HG03520 (cell line): ENCODE data around the gene CREB3L1.

Experiments
- ATAC-seq: cut with Tn5 transposase; IDR thresholded peaks from one replicate; pipeline ENCODE4 v1.9.1; 2021; ENCODE audit warnings: mild to moderate bottlenecking, moderate library complexity; ENCODE audit not compliant: unreplicated experiment

Gene CREB3L1

GRCh38 chr11:46321757-46322156, 44.3 kb downstream of the CREB3L1 start:
- ATAC-seq: no peak

GRCh38 chr11:46322759-46323158, 45.3 kb downstream of the CREB3L1 start:
- no peak for ATAC-seq

- ATAC-seq: no peak
Measured at GRCh38 chr11:46326813-46327416, 49.5 kb downstream of the CREB3L1 start.

- no peak for ATAC-seq
Measured at GRCh38 chr11:46327829-46328228, 50.4 kb downstream of the CREB3L1 start.

- no peak for ATAC-seq
Measured at GRCh38 chr11:46330154-46330553, 52.7 kb downstream of the CREB3L1 start.

GRCh38 chr11:46330563-46331281, 53.3 kb downstream of the CREB3L1 start:
- no peak for ATAC-seq

GRCh38 chr11:46331282-46331984, 54.0 kb downstream of the CREB3L1 start:
- no peak for ATAC-seq

- ATAC-seq: no peak
Measured at GRCh38 chr11:46332093-46332567, 54.7 kb downstream of the CREB3L1 start.

GRCh38 chr11:46332568-46333393, 55.3 kb downstream of the CREB3L1 start:
- ATAC-seq: no peak

GRCh38 chr11:46333394-46333947, 56.0 kb downstream of the CREB3L1 start:
- ATAC-seq: no peak

- no peak for ATAC-seq
Measured at GRCh38 chr11:46334211-46334610, 56.7 kb downstream of the CREB3L1 start.

GRCh38 chr11:46335271-46335670, 57.8 kb downstream of the CREB3L1 start:
- ATAC-seq: no peak

- ATAC-seq: no peak
Measured at GRCh38 chr11:46335890-46336562, 58.6 kb downstream of the CREB3L1 start.

- ATAC-seq: no peak
Measured at GRCh38 chr11:46336563-46337180, 59.2 kb downstream of the CREB3L1 start.

- ATAC-seq: no peak
Measured at GRCh38 chr11:46337626-46338345, 60.3 kb downstream of the CREB3L1 start.

GRCh38 chr11:46338636-46338987, 61.1 kb downstream of the CREB3L1 start:
- no peak for ATAC-seq

- ATAC-seq: no peak
Measured at GRCh38 chr11:46338988-46339666, 61.7 kb downstream of the CREB3L1 start.

- ATAC-seq: no peak
Measured at GRCh38 chr11:46339816-46340215, 62.4 kb downstream of the CREB3L1 start.

- ATAC-seq: no peak
Measured at GRCh38 chr11:46341454-46341853, 64.0 kb downstream of the CREB3L1 start.
